ENCODE measurements around the gene CRYGC. TPM values are rescaled to one million over a fixed set of nuclear protein-coding genes. Genes with fewer than 3 reads are reported as not detected.
A peak's percentile ranks its signal among the peaks of the same experiment; 100 is the strongest.
"Not testable (repeated sequence)": the region's sequence is repeated elsewhere in the genome, so short reads cannot be mapped to it uniquely, and the experiment has no call there.

Gene CRYGC
- total and polyA plus RNA-seq, 2 donors from 2014 or later, result not detected

DNA sequence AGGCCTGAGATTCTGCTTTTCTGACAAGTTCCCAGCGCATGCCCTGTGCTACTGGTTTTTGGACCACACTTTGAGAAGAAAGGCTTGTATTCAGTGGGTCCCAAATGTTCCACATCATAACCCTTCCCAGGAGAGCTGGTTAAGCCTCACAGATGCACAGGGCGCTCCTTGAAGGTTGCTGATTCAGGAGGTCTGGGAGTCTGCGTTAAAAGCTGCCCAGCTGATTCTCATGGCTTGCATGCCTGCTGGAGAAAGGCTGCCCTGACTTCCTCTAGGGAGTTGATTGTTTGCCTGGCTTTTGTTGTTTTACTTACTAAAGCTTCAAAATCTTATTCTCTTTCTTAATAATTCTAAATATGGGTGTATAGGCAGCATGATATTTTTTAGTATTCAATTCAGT, 26.0 kb downstream of the CRYGC start:
- DNase-seq (no peak), FAIRE-seq (no peak)
- H3K9ac ChIP-seq (ENCODE audit: low read length in 3 of 3), result no peak overlapping the region
- H3K4me3 ChIP-seq (ENCODE audit: low read length in 3 of 3), result no peak overlapping the region
- TF ChIP-seq, protein P1, sequence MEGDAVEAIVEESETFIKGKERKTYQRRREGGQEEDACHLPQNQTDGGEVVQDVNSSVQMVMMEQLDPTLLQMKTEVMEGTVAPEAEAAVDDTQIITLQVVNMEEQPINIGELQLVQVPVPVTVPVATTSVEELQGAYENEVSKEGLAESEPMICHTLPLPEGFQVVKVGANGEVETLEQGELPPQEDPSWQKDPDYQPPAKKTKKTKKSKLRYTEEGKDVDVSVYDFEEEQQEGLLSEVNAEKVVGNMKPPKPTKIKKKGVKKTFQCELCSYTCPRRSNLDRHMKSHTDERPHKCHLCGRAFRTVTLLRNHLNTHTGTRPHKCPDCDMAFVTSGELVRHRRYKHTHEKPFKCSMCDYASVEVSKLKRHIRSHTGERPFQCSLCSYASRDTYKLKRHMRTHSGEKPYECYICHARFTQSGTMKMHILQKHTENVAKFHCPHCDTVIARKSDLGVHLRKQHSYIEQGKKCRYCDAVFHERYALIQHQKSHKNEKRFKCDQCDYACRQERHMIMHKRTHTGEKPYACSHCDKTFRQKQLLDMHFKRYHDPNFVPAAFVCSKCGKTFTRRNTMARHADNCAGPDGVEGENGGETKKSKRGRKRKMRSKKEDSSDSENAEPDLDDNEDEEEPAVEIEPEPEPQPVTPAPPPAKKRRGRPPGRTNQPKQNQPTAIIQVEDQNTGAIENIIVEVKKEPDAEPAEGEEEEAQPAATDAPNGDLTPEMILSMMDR (IDR thresholded peaks at IDR 0.05; ENCODE audit: borderline replicate concordance, extremely low read depth, insufficient read depth), result no peak
- H3K4me1 ChIP-seq (ENCODE audit: control insufficient read depth in 2 of 3, insufficient read depth in 2 of 3, low read depth in 1 of 3, low read length in 3 of 3), result no peaks in the 10 kb centered on the region
- H3K9me3 ChIP-seq (ENCODE audit: control insufficient read depth in 2 of 3, insufficient read depth in 1 of 3, low read length in 3 of 3), result no peaks in the 10 kb centered on the region
- intact Hi-C loops (cut with DNase I), result no loop called here
- no peaks in the 10 kb centered on the region for H3K36me3 ChIP-seq (ENCODE audit: control insufficient read depth in 2 of 3, insufficient read depth in 3 of 3, low read length in 3 of 3)
- H3K27ac ChIP-seq (ENCODE audit: low read depth in 2 of 2, low read length in 2 of 2), result no peak overlapping the region
- no peaks in the 10 kb centered on the region for H3K27me3 ChIP-seq (ENCODE audit: control insufficient read depth, insufficient read depth, low read length)

DNA sequence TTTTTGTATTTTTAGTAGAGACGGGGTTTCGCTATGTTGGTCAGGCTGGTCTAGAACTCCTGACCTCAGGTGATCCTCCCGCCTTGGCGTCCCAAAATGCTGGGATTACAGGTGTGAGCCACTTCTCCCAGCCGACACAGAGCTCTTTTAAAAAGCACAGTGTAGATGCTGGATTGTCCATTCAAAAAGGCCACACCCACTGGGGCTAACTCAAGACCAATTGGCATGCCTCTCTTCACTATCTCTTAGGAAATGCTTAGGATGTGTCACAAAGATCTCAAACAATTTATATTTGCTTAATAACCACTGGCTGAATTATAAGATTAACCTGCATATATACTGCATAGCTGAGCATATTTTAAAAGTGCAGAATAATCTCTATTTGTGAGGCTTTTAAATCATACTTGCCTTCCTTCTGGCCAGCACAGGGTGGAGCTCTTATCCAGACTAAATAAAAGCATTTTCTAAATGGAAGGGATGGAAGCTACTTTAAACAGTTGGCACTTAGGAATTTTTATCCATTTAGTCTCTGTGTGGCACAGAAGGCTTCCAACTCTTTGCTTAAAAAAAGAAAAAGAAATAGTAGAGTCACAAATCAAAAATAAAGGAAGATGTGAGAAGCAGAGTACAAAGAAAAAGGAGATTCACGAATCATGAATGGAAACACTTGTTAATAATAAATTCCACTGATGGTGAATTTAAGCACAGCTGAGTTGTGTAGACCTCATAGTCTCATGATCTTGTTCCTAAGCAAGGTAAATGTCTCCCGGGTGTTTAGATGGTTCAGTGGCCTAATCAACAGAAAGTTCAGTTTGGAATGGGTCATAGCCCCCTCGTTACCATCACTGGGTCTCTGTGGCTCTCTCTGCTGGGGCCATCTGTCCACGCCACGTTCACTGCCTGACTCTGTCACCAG, 27.7 kb downstream of the CRYGC start:
- no peak overlapping the region for H3K4me3 ChIP-seq (ENCODE audit: low read length in 3 of 3)
- H3K27me3 ChIP-seq (ENCODE audit: control insufficient read depth, insufficient read depth, low read length), result no peaks in the 10 kb centered on the region
- H3K9me3 ChIP-seq (ENCODE audit: control insufficient read depth in 2 of 3, insufficient read depth in 1 of 3, low read length in 3 of 3), result no peaks in the 10 kb centered on the region
- intact Hi-C loops (cut with DNase I), result no loop called here
- FAIRE-seq, result no peak
- no peak overlapping the region for H3K9ac ChIP-seq (ENCODE audit: low read length in 3 of 3)
- DNase-seq, result peak in 2 of 5 donors; percentile 30 to 47
- TF ChIP-seq, protein P1 (IDR thresholded peaks at IDR 0.05; ENCODE audit: borderline replicate concordance, extremely low read depth, insufficient read depth), result peak; percentile 4
- H3K36me3 ChIP-seq (ENCODE audit: control insufficient read depth in 2 of 3, insufficient read depth in 3 of 3, low read length in 3 of 3), result no peaks in the 10 kb centered on the region
- no peaks in the 10 kb centered on the region for H3K4me1 ChIP-seq (ENCODE audit: control insufficient read depth in 2 of 3, insufficient read depth in 2 of 3, low read depth in 1 of 3, low read length in 3 of 3)
- no peak overlapping the region for H3K27ac ChIP-seq (ENCODE audit: low read depth in 2 of 2, low read length in 2 of 2)

DNA sequence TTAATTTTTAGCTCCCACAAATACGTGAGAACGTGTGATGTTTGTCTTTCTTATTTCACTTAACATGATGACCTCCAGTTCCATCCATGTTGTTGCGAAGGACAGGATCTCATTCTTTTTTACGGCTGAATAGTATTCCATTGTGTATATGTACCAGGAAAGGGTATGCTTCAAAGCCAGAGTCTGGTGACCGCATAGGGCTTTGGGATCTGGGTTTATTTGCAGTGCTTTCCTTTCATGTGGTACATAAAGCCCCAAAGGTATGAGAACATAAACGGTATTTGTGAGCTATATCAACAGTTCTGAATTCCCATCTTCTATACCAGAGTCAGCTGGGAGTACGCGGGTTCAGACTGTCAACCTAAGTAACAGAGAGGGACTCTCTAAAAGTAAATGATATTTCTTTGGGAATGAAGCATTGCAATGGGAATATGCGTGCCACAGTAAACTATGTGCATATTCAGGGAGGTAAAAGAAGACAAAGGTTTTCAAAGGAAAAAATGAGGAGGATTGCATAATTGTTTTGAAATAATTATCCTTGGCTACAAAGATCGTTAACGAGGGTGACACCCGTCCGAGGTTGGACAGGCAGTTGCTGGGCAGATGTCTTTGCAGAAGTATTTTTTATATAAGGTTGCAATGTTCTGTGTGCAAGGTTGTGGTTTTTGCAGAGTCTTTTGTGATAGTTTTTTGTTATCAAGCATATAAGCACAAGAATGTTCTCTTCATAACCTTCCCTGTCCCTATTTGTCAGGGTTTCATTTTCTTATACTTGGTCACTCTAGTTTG, 29.8 kb downstream of the CRYGC start:
- Histone ChIP-seq H3K27ac (ENCODE audit: low read depth in 2 of 2, low read length in 2 of 2) (no peak overlapping the region), H3K27me3 (ENCODE audit: control insufficient read depth, insufficient read depth, low read length) (no peaks in the 10 kb centered on the region), H3K9me3 (ENCODE audit: control insufficient read depth in 2 of 3, insufficient read depth in 1 of 3, low read length in 3 of 3) (no peaks in the 10 kb centered on the region), H3K4me1 (ENCODE audit: control insufficient read depth in 2 of 3, insufficient read depth in 2 of 3, low read depth in 1 of 3, low read length in 3 of 3) (no peaks in the 10 kb centered on the region), H3K4me3 (ENCODE audit: low read length in 3 of 3) (no peak overlapping the region), H3K36me3 (ENCODE audit: control insufficient read depth in 2 of 3, insufficient read depth in 3 of 3, low read length in 3 of 3) (no peaks in the 10 kb centered on the region), H3K9ac (ENCODE audit: low read length in 3 of 3) (no peak overlapping the region)
- FAIRE-seq, result no peak
- no peak for DNase-seq
- TF ChIP-seq, protein P1 (IDR thresholded peaks at IDR 0.05; ENCODE audit: borderline replicate concordance, extremely low read depth, insufficient read depth), result no peak
- intact Hi-C loops (cut with DNase I), result no loop called here

DNA sequence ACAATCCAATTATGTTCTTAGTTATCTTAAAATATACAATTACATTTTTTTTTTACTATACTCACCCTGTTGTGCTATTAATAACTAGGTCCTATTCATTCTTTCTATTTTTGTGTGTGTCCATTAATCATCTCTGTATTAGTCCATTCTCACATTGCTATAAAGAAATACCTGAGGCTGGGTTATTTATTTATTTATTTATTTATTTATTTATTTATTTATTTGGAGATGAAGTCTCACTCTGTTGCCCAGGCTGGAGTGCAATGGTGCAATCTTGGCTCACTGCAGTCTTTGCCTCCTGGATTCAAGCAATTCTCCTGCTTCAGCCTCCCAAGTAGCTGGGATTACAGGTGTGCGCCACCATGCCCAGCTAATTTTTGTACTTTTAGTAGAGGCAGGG, 30.9 kb downstream of the CRYGC start:
- H3K4me3 ChIP-seq (ENCODE audit: low read length in 3 of 3); H3K27me3 ChIP-seq (ENCODE audit: control insufficient read depth, insufficient read depth, low read length); H3K4me1 ChIP-seq (ENCODE audit: control insufficient read depth in 2 of 3, insufficient read depth in 2 of 3, low read depth in 1 of 3, low read length in 3 of 3); H3K27ac ChIP-seq (ENCODE audit: low read depth in 2 of 2, low read length in 2 of 2); H3K9me3 ChIP-seq (ENCODE audit: control insufficient read depth in 2 of 3, insufficient read depth in 1 of 3, low read length in 3 of 3); DNase-seq; H3K36me3 ChIP-seq (ENCODE audit: control insufficient read depth in 2 of 3, insufficient read depth in 3 of 3, low read length in 3 of 3); intact Hi-C loops (cut with DNase I); FAIRE-seq; H3K9ac ChIP-seq (ENCODE audit: low read length in 3 of 3): not testable (repeated sequence)
